Mesendoderm (in vitro differentiated cells): ENCODE results near the gene PTDSS2.

Source experiments
- DNase-seq: peaks from one replicate; pipeline ENCODE4 v3.0.0; 2013
- H2AK5ac ChIP-seq: 2 replicates; pipeline ENCODE4 v1.6.1; 2013; ENCODE audit warnings: low read length, inconsistent platforms
- H2BK120ac ChIP-seq: 2 replicates; pipeline ENCODE4 v1.6.1; 2013; ENCODE audit warnings: low read depth, mild to moderate bottlenecking, low read length, moderate library complexity, mixed read lengths
- H2BK15ac ChIP-seq: replicated peaks from 2 replicates; pipeline ENCODE4 v1.6.1; 2013; ENCODE audit warnings: low read depth, mild to moderate bottlenecking, moderate library complexity
- H2BK5ac ChIP-seq: 2 replicates; pipeline ENCODE4 v1.6.1; 2013; ENCODE audit warnings: low read length, inconsistent platforms
- H3K18ac ChIP-seq: 2 replicates; pipeline ENCODE4 v1.6.1; 2013; ENCODE audit warnings: mild to moderate bottlenecking, low read length, mixed read lengths
- H3K23ac ChIP-seq: one replicate; pipeline ENCODE4 v1.6.1; 2013; ENCODE audit warnings: low read length
- H3K27ac ChIP-seq: 2 replicates; pipeline ENCODE4 v1.5.1; 2013; ENCODE audit warnings: low read depth, mild to moderate bottlenecking, inconsistent platforms, low read length, moderate library complexity
- H3K27me3 ChIP-seq: 2 replicates; pipeline ENCODE4 v1.6.1; 2013; ENCODE audit warnings: low read length, control low read depth, mild to moderate bottlenecking, inconsistent platforms; ENCODE audit not compliant: insufficient read depth, poor library complexity
- H3K36me3 ChIP-seq: 2 replicates; pipeline ENCODE4 v1.6.1; 2013; ENCODE audit warnings: low read length, inconsistent platforms; ENCODE audit not compliant: control insufficient read depth, insufficient read depth
- H3K4ac ChIP-seq: one replicate; pipeline ENCODE4 v1.6.1; 2013; ENCODE audit warnings: low read depth, mild to moderate bottlenecking, low read length, moderate library complexity
- H3K4me1 ChIP-seq: 2 replicates; pipeline ENCODE4 v1.6.1; 2013; ENCODE audit warnings: low read depth, low read length, inconsistent platforms; ENCODE audit not compliant: control insufficient read depth
- H3K4me2 ChIP-seq: 2 replicates; pipeline ENCODE4 v1.6.1; 2013; ENCODE audit warnings: low read length
- H3K4me3 ChIP-seq: 2 replicates; pipeline ENCODE4 v1.5.1; 2013; ENCODE audit warnings: mild to moderate bottlenecking, low read length
- H3K56ac ChIP-seq: one replicate; pipeline ENCODE4 v1.6.1; 2013; ENCODE audit warnings: low read length
- H3K79me1 ChIP-seq: 2 replicates; pipeline ENCODE4 v1.6.1; 2013; ENCODE audit warnings: low read length, inconsistent platforms
- H3K79me2 ChIP-seq: 2 replicates; pipeline ENCODE4 v1.6.1; 2013; ENCODE audit warnings: mild to moderate bottlenecking, low read length; ENCODE audit not compliant: control insufficient read depth, insufficient read depth
- H3K9ac ChIP-seq: 2 replicates; pipeline ENCODE4 v1.6.1; 2013; ENCODE audit warnings: low read length, inconsistent platforms
- H4K5ac ChIP-seq: one replicate; pipeline ENCODE4 v1.6.1; 2013; ENCODE audit warnings: low read length
- H4K8ac ChIP-seq: one replicate; pipeline ENCODE4 v1.6.1; 2013; ENCODE audit warnings: low read depth, mild to moderate bottlenecking, control low read depth, low read length, moderate library complexity
- WGBS: extraction: QIAGEN DNeasy Blood & Tissue Kit; methylation state at CpG from one replicate; pipeline ENCODE4 v1.1.7; 2013; ENCODE audit warnings: low lambda C conversion rate, missing lambda C conversion rate; ENCODE audit not compliant: insufficient coverage; ENCODE audit errors: extremely low coverage; 5-methylcytosine and 5-hydroxymethylcytosine counted together

Gene PTDSS2

DNA sequence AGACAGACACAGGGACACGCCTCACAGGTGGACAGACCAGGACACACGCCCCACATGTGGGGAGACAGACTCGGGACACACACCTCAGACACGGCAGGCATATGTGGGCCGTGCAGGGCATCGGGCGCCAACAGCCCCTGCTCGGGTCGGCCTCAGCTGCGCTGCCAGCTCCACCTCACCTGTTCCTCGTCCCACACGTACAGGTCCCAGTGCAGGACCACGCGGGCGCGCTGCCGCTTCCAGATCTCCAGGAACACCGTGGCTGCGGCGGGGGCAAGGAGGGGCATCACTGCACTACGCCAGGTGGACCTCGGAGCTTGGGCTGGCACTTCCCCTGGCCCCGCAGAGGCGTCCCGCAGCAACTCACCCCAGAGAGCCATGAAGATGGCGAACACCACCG is 20.7 kb upstream of the PTDSS2 start:
- no CpG with 5 or more reads among the region's 27 CpGs for WGBS

DNA sequence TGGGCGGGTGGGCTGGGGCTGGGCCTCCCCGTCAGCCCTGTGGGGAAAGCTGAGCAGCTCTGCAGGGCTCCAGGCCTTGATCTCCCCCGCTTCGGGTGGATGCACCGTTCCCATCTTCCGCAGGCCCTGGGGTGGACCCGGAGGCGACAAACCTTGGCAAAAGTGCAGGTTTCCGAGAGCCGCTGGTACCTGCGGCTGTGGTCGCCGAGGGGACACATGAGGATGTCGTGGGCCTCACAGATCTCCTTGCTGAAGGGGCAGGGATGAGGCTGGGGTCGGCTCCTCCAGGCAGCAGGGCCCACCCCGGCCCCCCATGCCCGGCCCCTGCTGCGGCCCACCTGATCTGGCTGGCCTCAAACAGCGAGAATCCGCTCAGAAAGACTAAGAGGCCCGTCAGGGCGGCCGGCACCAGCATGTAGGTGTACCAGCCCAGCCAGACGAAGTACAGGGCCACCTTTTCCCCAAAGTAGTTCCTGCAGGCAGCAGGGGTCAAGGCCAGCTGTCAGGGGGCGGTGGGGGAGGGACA is 20.1 kb upstream of the PTDSS2 start:
- no peak overlapping the region for H4K8ac ChIP-seq
- H3K4me1 ChIP-seq: no peaks in the 10 kb centered on the region
- no peak overlapping the region for H3K27ac ChIP-seq
- H2AK5ac ChIP-seq: no peak overlapping the region
- no CpG with 5 or more reads among the region's 25 CpGs for WGBS
- no peaks in the 10 kb centered on the region for H3K79me2 ChIP-seq
- no peak overlapping the region for H4K5ac ChIP-seq
- no peak overlapping the region for H2BK5ac ChIP-seq
- H3K36me3 ChIP-seq: no peaks in the 10 kb centered on the region
- H2BK120ac ChIP-seq: no peak overlapping the region
- no peak overlapping the region for H3K18ac ChIP-seq
- no peak overlapping the region for H3K4ac ChIP-seq
- no peak overlapping the region for H3K4me3 ChIP-seq
- DNase-seq: peak; percentile 37
- no peak overlapping the region for H2BK15ac ChIP-seq
- H3K4me2 ChIP-seq: no peak overlapping the region
- H3K23ac ChIP-seq: no peak overlapping the region
- H3K27me3 ChIP-seq: no peaks in the 10 kb centered on the region
- H3K79me1 ChIP-seq: no peaks in the 10 kb centered on the region
- H3K56ac ChIP-seq: no peak overlapping the region
- H3K9ac ChIP-seq: no peak overlapping the region

More for the DNA sequence above, 20.7 kb upstream of the PTDSS2 start:
- H4K5ac ChIP-seq: no peak overlapping the region
- no peaks in the 10 kb centered on the region for H3K27me3 ChIP-seq
- H3K4me1 ChIP-seq: no peaks in the 10 kb centered on the region
- H2BK15ac ChIP-seq: no peak overlapping the region
- no peak overlapping the region for H3K27ac ChIP-seq
- H3K56ac ChIP-seq: no peak overlapping the region
- H3K4ac ChIP-seq: no peak overlapping the region
- no peak overlapping the region for H2BK5ac ChIP-seq
- H4K8ac ChIP-seq: no peak overlapping the region
- no peak for DNase-seq
- H3K4me2 ChIP-seq: no peak overlapping the region
- H3K79me1 ChIP-seq: no peaks in the 10 kb centered on the region
- H3K4me3 ChIP-seq: no peak overlapping the region
- H3K36me3 ChIP-seq: no peaks in the 10 kb centered on the region
- no peak overlapping the region for H2BK120ac ChIP-seq
- no peak overlapping the region for H2AK5ac ChIP-seq
- no peak overlapping the region for H3K18ac ChIP-seq
- no peak overlapping the region for H3K9ac ChIP-seq
- no peaks in the 10 kb centered on the region for H3K79me2 ChIP-seq
- H3K23ac ChIP-seq: no peak overlapping the region

- Histone ChIP-seq H3K4ac (no peak overlapping the region), H2BK15ac (no peak overlapping the region), H3K36me3 (no peaks in the 10 kb centered on the region), H4K8ac (no peak overlapping the region), H3K4me3 (no peak overlapping the region), H3K23ac (no peak overlapping the region), H3K18ac (no peak overlapping the region), H2BK120ac (no peak overlapping the region), H2AK5ac (no peak overlapping the region), H3K27me3 (no peaks in the 10 kb centered on the region), H3K56ac (no peak overlapping the region), H3K4me1 (no peaks in the 10 kb centered on the region), H4K5ac (no peak overlapping the region), H3K79me2 (no peaks in the 10 kb centered on the region), H3K79me1 (no peaks in the 10 kb centered on the region), H3K4me2 (no peak overlapping the region), H3K9ac (no peak overlapping the region), H3K27ac (no peak overlapping the region), H2BK5ac (no peak overlapping the region)
- DNase-seq: no peak
- WGBS: no CpG with 5 or more reads among the region's 13 CpGs
Measured at GRCh38 chr11:431921-432320, 18.2 kb upstream of the PTDSS2 start.

DNA sequence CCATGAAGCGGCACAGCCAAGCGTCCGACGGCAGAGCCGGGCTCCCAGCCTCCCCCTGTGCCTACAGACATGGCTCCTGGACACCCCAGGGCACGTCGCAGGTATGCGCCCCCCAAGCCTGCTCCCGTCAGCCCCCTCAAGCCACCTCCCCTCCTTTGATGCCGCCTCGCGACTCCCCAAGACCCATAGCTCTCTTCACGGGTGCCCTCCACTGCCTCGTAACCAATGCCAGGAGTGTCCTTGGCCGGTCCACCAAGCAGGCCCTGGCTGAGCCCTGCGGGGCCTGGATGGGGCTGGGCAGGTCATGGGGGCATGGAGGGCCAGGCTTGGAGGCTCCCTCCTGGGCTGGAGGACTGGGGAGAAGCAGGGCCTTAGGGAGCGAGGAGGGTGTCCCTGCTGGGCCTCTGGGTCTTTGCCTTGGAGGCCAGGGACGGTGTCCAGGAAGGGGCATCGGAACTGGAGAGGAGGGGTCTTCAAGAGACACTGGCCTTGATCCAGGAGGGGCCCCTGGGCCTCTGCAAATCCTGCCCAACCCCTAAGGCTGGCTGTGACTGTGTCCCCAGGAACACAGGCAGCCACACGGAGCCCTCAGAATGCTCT is 17.5 kb upstream of the PTDSS2 start:
- no peak overlapping the region for H2BK120ac ChIP-seq
- no peak overlapping the region for H4K8ac ChIP-seq
- no peak overlapping the region for H3K23ac ChIP-seq
- no peak overlapping the region for H2BK5ac ChIP-seq
- H3K4me3 ChIP-seq: no peak overlapping the region
- H3K4me2 ChIP-seq: no peak overlapping the region
- H3K4me1 ChIP-seq: no peaks in the 10 kb centered on the region
- WGBS: no CpG with 5 or more reads among the region's 20 CpGs
- H3K36me3 ChIP-seq: no peaks in the 10 kb centered on the region
- no peak overlapping the region for H2BK15ac ChIP-seq
- no peaks in the 10 kb centered on the region for H3K79me1 ChIP-seq
- no peaks in the 10 kb centered on the region for H3K79me2 ChIP-seq
- no peak for DNase-seq
- no peak overlapping the region for H3K27ac ChIP-seq
- no peak overlapping the region for H2AK5ac ChIP-seq
- H3K4ac ChIP-seq: no peak overlapping the region
- H3K18ac ChIP-seq: no peak overlapping the region
- H3K56ac ChIP-seq: no peak overlapping the region
- no peak overlapping the region for H4K5ac ChIP-seq
- H3K9ac ChIP-seq: no peak overlapping the region
- H3K27me3 ChIP-seq: no peaks in the 10 kb centered on the region

DNA sequence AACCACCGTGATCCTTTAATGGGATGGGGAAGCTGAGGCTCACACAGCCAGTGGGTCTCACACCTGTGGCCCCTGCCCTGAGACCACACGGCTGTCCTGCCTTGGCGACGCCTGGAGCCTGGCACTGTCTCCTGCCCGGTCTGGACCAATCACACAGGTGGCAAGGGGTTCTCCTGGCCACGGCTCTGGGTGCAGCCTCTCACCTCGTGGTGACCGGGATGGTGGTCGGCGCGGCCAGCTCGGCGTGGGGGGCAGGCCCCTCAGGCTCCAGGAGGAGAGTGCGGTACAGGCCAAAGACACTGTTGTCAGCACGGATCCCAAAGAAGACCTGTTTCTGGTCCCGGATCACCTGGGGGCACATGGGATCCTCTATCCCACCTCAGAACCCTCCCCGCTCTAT is 17.0 kb upstream of the PTDSS2 start:
- H3K36me3 ChIP-seq: no peaks in the 10 kb centered on the region
- no peak for DNase-seq
- no CpG with 5 or more reads among the region's 17 CpGs for whole genome bisulfite sequencing
- H3K23ac ChIP-seq: no peak overlapping the region
- no peak overlapping the region for H3K4ac ChIP-seq
- no peak overlapping the region for H2BK15ac ChIP-seq
- no peak overlapping the region for H3K56ac ChIP-seq
- H2BK120ac ChIP-seq: no peak overlapping the region
- H3K18ac ChIP-seq: no peak overlapping the region
- no peaks in the 10 kb centered on the region for H3K27me3 ChIP-seq
- no peaks in the 10 kb centered on the region for H3K79me2 ChIP-seq
- H4K5ac ChIP-seq: no peak overlapping the region
- no peak overlapping the region for H2AK5ac ChIP-seq
- no peaks in the 10 kb centered on the region for H3K4me1 ChIP-seq
- H2BK5ac ChIP-seq: no peak overlapping the region
- H3K4me2 ChIP-seq: no peak overlapping the region
- no peak overlapping the region for H3K27ac ChIP-seq
- H3K4me3 ChIP-seq: no peak overlapping the region
- H3K79me1 ChIP-seq: no peaks in the 10 kb centered on the region
- H3K9ac ChIP-seq: no peak overlapping the region
- H4K8ac ChIP-seq: no peak overlapping the region

DNA sequence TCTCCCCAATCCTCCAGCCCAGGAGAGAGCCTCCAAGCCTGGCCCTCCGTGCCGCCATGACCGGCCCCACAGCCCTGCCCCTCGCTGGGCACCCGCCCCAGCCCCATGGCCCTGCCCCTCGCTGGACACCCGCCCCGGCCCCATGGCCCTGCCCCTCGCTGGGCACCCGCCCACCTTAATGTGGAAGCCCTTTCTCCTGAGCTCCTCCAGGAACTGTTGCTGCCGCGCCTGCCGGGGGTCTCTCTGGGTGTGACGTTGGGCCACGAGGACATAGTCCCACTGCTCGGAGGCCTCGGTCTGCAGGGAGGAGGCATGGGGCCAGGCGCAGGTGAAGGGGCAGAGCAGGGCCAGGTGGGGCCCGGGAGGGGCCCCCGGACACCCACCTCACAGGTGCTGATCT is 16.4 kb upstream of the PTDSS2 start:
- no peaks in the 10 kb centered on the region for H3K79me2 ChIP-seq
- H3K9ac ChIP-seq: no peak overlapping the region
- DNase-seq: no peak
- H3K4me2 ChIP-seq: no peak overlapping the region
- H2BK15ac ChIP-seq: no peak overlapping the region
- no peak overlapping the region for H3K23ac ChIP-seq
- WGBS: no CpG with 5 or more reads among the region's 20 CpGs
- H3K4ac ChIP-seq: no peak overlapping the region
- H3K79me1 ChIP-seq: no peaks in the 10 kb centered on the region
- H3K18ac ChIP-seq: no peak overlapping the region
- no peak overlapping the region for H4K5ac ChIP-seq
- H3K27ac ChIP-seq: no peak overlapping the region
- no peaks in the 10 kb centered on the region for H3K27me3 ChIP-seq
- no peak overlapping the region for H4K8ac ChIP-seq
- H2BK5ac ChIP-seq: no peak overlapping the region
- H3K56ac ChIP-seq: no peak overlapping the region
- H3K36me3 ChIP-seq: no peaks in the 10 kb centered on the region
- no peak overlapping the region for H2AK5ac ChIP-seq
- no peak overlapping the region for H2BK120ac ChIP-seq
- no peak overlapping the region for H3K4me3 ChIP-seq
- no peaks in the 10 kb centered on the region for H3K4me1 ChIP-seq
